ENCODE measurements around the gene NAALADL1. TPM values are rescaled to one million over a fixed set of nuclear protein-coding genes. Genes with fewer than 3 reads are reported as not detected.
"Not testable (repeated sequence)": the region's sequence is repeated elsewhere in the genome, so short reads cannot be mapped to it uniquely, and the experiment has no call there.

NAALADL1 gene
- total RNA-seq, 2 donors from 2014 or later, result 12.5 to 16.0 TPM

- ATAC-seq (peak; percentile 91), DNase-seq (peak; percentile 81 to 86 (median 84))
- peak overlapping the region; percentile 94 for H3K4me3 Mint-ChIP-seq
- H3K9me3 ChIP-seq (ENCODE audit: control insufficient read depth, low read length, poor library complexity, severe bottlenecking), result no peaks in the 10 kb centered on the region
- H3K27ac Mint-ChIP-seq, result peak overlapping the region; percentile 88
- no peaks in the 10 kb centered on the region for H3K27me3 Mint-ChIP-seq
- H3K4me1 Mint-ChIP-seq, result peaks cover 26% of the 10 kb centered on the region
- peaks cover 5% of the 10 kb centered on the region for H3K36me3 Mint-ChIP-seq (ENCODE audit: low read depth)
Measured at GRCh38 chr11:65013130-65013887, 45.0 kb downstream of the NAALADL1 start.

GRCh38 chr11:65008873-65009272 lies 49.5 kb downstream of the NAALADL1 start:
- Mint-ChIP-seq H3K36me3 (ENCODE audit: low read depth) (no peaks in the 10 kb centered on the region), H3K4me3 (no peak overlapping the region), H3K4me1 (peaks cover 9% of the 10 kb centered on the region), H3K27ac (no peak overlapping the region), H3K27me3 (no peaks in the 10 kb centered on the region)
- no peaks in the 10 kb centered on the region for H3K9me3 ChIP-seq (ENCODE audit: control insufficient read depth, low read length, poor library complexity, severe bottlenecking)
- ATAC-seq (no peak), DNase-seq (no peak)

- Mint-ChIP-seq H3K27ac (no peak overlapping the region), H3K36me3 (ENCODE audit: low read depth) (no peaks in the 10 kb centered on the region), H3K27me3 (no peaks in the 10 kb centered on the region), H3K4me1 (peaks cover 3% of the 10 kb centered on the region), H3K4me3 (no peak overlapping the region)
- no peak for ATAC-seq
- no peak for DNase-seq
- H3K9me3 ChIP-seq (ENCODE audit: control insufficient read depth, low read length, poor library complexity, severe bottlenecking), result no peaks in the 10 kb centered on the region
Measured at GRCh38 chr11:65008016-65008415, 50.3 kb downstream of the NAALADL1 start.

GRCh38 chr11:65003968-65004367 lies 54.4 kb downstream of the NAALADL1 start:
- not testable (repeated sequence) for ATAC-seq; H3K9me3 ChIP-seq (ENCODE audit: control insufficient read depth, low read length, poor library complexity, severe bottlenecking); H3K4me1 Mint-ChIP-seq; H3K4me3 Mint-ChIP-seq; H3K36me3 Mint-ChIP-seq (ENCODE audit: low read depth); DNase-seq; H3K27me3 Mint-ChIP-seq; H3K27ac Mint-ChIP-seq

- no peaks in the 10 kb centered on the region for H3K27me3 Mint-ChIP-seq
- H3K4me3 Mint-ChIP-seq, result no peak overlapping the region
- no peak for DNase-seq
- H3K36me3 Mint-ChIP-seq (ENCODE audit: low read depth), result no peaks in the 10 kb centered on the region
- no peak for ATAC-seq
- H3K27ac Mint-ChIP-seq, result no peak overlapping the region
- no peaks in the 10 kb centered on the region for H3K9me3 ChIP-seq (ENCODE audit: control insufficient read depth, low read length, poor library complexity, severe bottlenecking)
- peaks cover 7% of the 10 kb centered on the region for H3K4me1 Mint-ChIP-seq
Measured at GRCh38 chr11:65003282-65003681, 55.1 kb downstream of the NAALADL1 start.

GRCh38 chr11:65002706-65003105 lies 55.6 kb downstream of the NAALADL1 start:
- no peak for DNase-seq

GRCh38 chr11:64999478-64999877 lies 58.9 kb downstream of the NAALADL1 start:
- Mint-ChIP-seq H3K27ac (no peak overlapping the region), H3K4me3 (no peak overlapping the region), H3K36me3 (ENCODE audit: low read depth) (no peaks in the 10 kb centered on the region), H3K27me3 (no peaks in the 10 kb centered on the region), H3K4me1 (peaks cover 15% of the 10 kb centered on the region)
- ATAC-seq (no peak), DNase-seq (no peak)
- H3K9me3 ChIP-seq (ENCODE audit: control insufficient read depth, low read length, poor library complexity, severe bottlenecking), result no peaks in the 10 kb centered on the region

More at GRCh38 chr11:65002706-65003105, 55.6 kb downstream of the NAALADL1 start:
- Mint-ChIP-seq H3K36me3 (ENCODE audit: low read depth) (no peaks in the 10 kb centered on the region), H3K27ac (no peak overlapping the region), H3K4me3 (no peak overlapping the region), H3K4me1 (peaks cover 9% of the 10 kb centered on the region), H3K27me3 (no peaks in the 10 kb centered on the region)
- no peaks in the 10 kb centered on the region for H3K9me3 ChIP-seq (ENCODE audit: control insufficient read depth, low read length, poor library complexity, severe bottlenecking)
- ATAC-seq, result no peak

GRCh38 chr11:64998690-64999431 lies 59.5 kb downstream of the NAALADL1 start:
- DNase-seq (no peak), ATAC-seq (no peak)
- peak overlapping the region; percentile 93 for H3K27ac Mint-ChIP-seq
- H3K4me3 Mint-ChIP-seq, result peak overlapping the region; percentile 63
- H3K27me3 Mint-ChIP-seq, result no peaks in the 10 kb centered on the region
- H3K9me3 ChIP-seq (ENCODE audit: control insufficient read depth, low read length, poor library complexity, severe bottlenecking), result no peaks in the 10 kb centered on the region
- peaks cover 15% of the 10 kb centered on the region for H3K4me1 Mint-ChIP-seq
- no peaks in the 10 kb centered on the region for H3K36me3 Mint-ChIP-seq (ENCODE audit: low read depth)

- no peak for DNase-seq
- Mint-ChIP-seq H3K27ac (peak overlapping the region; percentile 93), H3K4me3 (peak overlapping the region; percentile 63), H3K4me1 (peaks cover 15% of the 10 kb centered on the region), H3K36me3 (ENCODE audit: low read depth) (no peaks in the 10 kb centered on the region), H3K27me3 (no peaks in the 10 kb centered on the region)
- ATAC-seq, result no peak
- H3K9me3 ChIP-seq (ENCODE audit: control insufficient read depth, low read length, poor library complexity, severe bottlenecking), result no peaks in the 10 kb centered on the region
Measured at GRCh38 chr11:64998141-64998540, 60.2 kb downstream of the NAALADL1 start.

- no peaks in the 10 kb centered on the region for H3K9me3 ChIP-seq (ENCODE audit: control insufficient read depth, low read length, poor library complexity, severe bottlenecking)
- Mint-ChIP-seq H3K27me3 (no peaks in the 10 kb centered on the region), H3K27ac (no peak within 1 kb of the TSS), H3K4me3 (no peak within 1 kb of the TSS), H3K4me1 (peaks cover 15% of the 10 kb centered on the region), H3K36me3 (ENCODE audit: low read depth) (no peaks in the 10 kb centered on the region)
- DNase-seq (no peak), ATAC-seq (peak; percentile 48)
Measured at GRCh38 chr11:64996710-64997380, 61.5 kb downstream of the NAALADL1 start, which contains the start of gene BATF2. Gene BATF2, minus strand, starts transcription at chr11:64996971. Its CDS starts 57 bp downstream, at chr11:64996914.

- Mint-ChIP-seq H3K36me3 (ENCODE audit: low read depth) (no peaks in the 10 kb centered on the region), H3K4me1 (peaks cover 15% of the 10 kb centered on the region), H3K27ac (no peak overlapping the region), H3K4me3 (no peak overlapping the region), H3K27me3 (no peaks in the 10 kb centered on the region)
- no peak for ATAC-seq
- H3K9me3 ChIP-seq (ENCODE audit: control insufficient read depth, low read length, poor library complexity, severe bottlenecking), result no peaks in the 10 kb centered on the region
- no peak for DNase-seq
Measured at GRCh38 chr11:64996327-64996709, 62.0 kb downstream of the NAALADL1 start.
